Pancreas (tissue), 10 donors: ENCODE results near the gene RBMS2. TPM values are rescaled to one million over a fixed set of nuclear protein-coding genes. Genes with fewer than 3 reads are reported as not detected.

ENCODE experiments used
- ATAC-seq, 4 donors: fragments of 200-7000 bp; cut with Tn5 transposase; one replicate each; pipeline versions ENCODE4 v1.8.0 to v1.9.1; 2020; ENCODE audit warnings: mild to moderate bottlenecking in 4 of 4, moderate library complexity in 4 of 4
- DNase-seq, 6 donors: peaks; one replicate each; pipeline ENCODE4 v3.0.0-alpha.2; 2020
- FAIRE-seq: peaks from 2 replicates; lab custom pipeline; 2012; peaks lifted over from hg19 to GRCh38; lab: Jason Lieb, UNC
- H3K27ac ChIP-seq, 4 donors: fragments of 200-600 bp; sonication (generic); 1 replicate in 3 of 4; 2 replicates in 1 of 4; pipeline versions ENCODE4 v1.5.0 to v1.8.0; 2020
- H3K27me3 ChIP-seq, 4 donors: fragments of 200-600 bp; one replicate each; pipeline ENCODE4 v1.8.0; 2021
- H3K36me3 ChIP-seq, 3 donors: fragments of 200-600 bp; sonication (generic) in 1 of 3; one replicate each; pipeline versions ENCODE4 v1.5.0 to v1.8.0; 2020 to 2021
- H3K4me1 ChIP-seq, 3 donors: fragments of 200-600 bp; one replicate each; pipeline ENCODE4 v1.8.0; 2021
- H3K4me3 ChIP-seq, 4 donors: fragments of 200-600 bp; sonication (generic) in 2 of 4; one replicate each; pipeline versions ENCODE4 v1.5.0 to v1.8.0; 2020 to 2021
- H3K9me3 ChIP-seq, 4 donors: fragments of 200-600 bp; one replicate each; pipeline ENCODE4 v1.8.0; 2021
- WGBS, 2 donors: extraction: QIAGEN DNeasy Blood & Tissue Kit; methylation state at CpG; one replicate each; pipeline ENCODE4 v1.1.7; 2013; 5-methylcytosine and 5-hydroxymethylcytosine counted together
- intact Hi-C, 3 donors: fragments of 100-400 bp; cut with DNase I; formaldehyde crosslinking; loops; one replicate each; pipeline versions ENCODE4 v1.11.1 to v1.14.2; 2022
- polyA plus RNA-seq, 2 donors: library from polyadenylated mRNA; stranded (reverse); fragments of 200-250 nt; gene quantifications; one replicate each; pipeline ENCODE4 v1.2.3, GENCODE V29; 2013
- total RNA-seq, 6 donors: library from RNA; stranded (reverse); fragmentation: NEBNext Ultra II Directional in 4 of 6; extraction: Animal tissue kit (Norgen Biotek cat#: 25700) in 4 of 6; gene quantifications; one replicate each; pipeline versions ENCODE4 v1.2.1 to v1.2.4, GENCODE V29; 2021 to 2023
- TF ChIP-seq, protein P1 (sequence below), 4 donors: fragments of 200-600 bp; sonication (generic) in 3 of 4; IDR thresholded peaks; one replicate each; pipeline versions ENCODE4 v1.5.0 to v1.8.0; 2021; ENCODE audit warnings: antibody characterized with exemption in 4 of 4
- donor health status: healthy with polysubstance abuse.
- donor health status: DM: no; HTN: no; CAD: no; lungs with moderate emphysema.
- donor health status: DM: no; HTN: no; CAD: no.
- donor health status: control.
- donor health status: control.
- donor health status: Bipolar disorder and iron deficiency.
- donor health status: DM: yes; HTN: yes; CAD: no.
- donor health status: DM: no; HTN: no; CAD: no.
- donor health status: DM: no; HTN: no; CAD: no.
- donor health status: DM: yes; HTN: yes; CAD: no.

Gene RBMS2
- total and polyA plus RNA-seq, 8 donors, result 5.4 to 30.8 (median 10.4) TPM

DNA sequence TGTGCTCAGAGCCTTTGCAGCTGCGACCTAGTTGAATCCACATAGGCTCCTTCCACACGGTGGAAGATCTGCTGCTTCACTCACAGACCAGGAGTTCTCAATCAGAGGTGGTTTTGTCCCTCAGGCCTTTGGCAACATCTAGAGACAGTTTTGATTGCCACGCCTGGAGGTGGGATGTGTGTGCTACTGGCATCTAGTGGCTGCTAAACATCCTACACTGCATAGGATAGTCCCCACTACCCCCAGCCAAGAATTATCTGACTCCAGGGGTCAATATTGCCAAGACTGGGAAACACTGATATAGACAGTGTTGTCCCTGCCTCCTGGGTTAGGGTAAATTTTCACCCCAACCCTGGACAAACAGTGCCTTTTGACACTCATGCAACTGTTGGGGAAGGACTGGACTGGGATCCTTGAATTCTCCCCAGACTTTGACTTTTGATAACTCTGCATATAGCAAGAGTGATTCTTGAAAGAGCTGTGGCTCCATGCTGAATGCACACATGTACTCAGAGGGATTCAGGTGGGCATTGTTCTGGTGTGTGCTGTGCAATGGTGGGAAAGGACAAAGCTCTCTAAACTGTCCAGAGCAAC lies 68.7 kb downstream of the RBMS2 start:
- TF ChIP-seq, protein P1, sequence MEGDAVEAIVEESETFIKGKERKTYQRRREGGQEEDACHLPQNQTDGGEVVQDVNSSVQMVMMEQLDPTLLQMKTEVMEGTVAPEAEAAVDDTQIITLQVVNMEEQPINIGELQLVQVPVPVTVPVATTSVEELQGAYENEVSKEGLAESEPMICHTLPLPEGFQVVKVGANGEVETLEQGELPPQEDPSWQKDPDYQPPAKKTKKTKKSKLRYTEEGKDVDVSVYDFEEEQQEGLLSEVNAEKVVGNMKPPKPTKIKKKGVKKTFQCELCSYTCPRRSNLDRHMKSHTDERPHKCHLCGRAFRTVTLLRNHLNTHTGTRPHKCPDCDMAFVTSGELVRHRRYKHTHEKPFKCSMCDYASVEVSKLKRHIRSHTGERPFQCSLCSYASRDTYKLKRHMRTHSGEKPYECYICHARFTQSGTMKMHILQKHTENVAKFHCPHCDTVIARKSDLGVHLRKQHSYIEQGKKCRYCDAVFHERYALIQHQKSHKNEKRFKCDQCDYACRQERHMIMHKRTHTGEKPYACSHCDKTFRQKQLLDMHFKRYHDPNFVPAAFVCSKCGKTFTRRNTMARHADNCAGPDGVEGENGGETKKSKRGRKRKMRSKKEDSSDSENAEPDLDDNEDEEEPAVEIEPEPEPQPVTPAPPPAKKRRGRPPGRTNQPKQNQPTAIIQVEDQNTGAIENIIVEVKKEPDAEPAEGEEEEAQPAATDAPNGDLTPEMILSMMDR (IDR thresholded peaks at IDR 0.05), result no peak
- ATAC-seq (peak in 3 of 4 donors; percentile 14 to 62 (median 47)), DNase-seq (no peak), FAIRE-seq (no peak)
- Histone ChIP-seq H3K9me3 (no peaks in the 10 kb centered on the region), H3K27me3 (no peaks in the 10 kb centered on the region), H3K4me1 (no peaks in the 10 kb centered on the region), H3K27ac (no peak overlapping the region), H3K36me3 (peaks cover 0 to 16% (median 0%) of the 10 kb centered on the region in 3 donors), H3K4me3 (no peak overlapping the region)
- WGBS, 2 donors, result 54 to 64% methylated on average over 3 of the region's 3 CpGs
- intact Hi-C loops, result no loop called here

DNA sequence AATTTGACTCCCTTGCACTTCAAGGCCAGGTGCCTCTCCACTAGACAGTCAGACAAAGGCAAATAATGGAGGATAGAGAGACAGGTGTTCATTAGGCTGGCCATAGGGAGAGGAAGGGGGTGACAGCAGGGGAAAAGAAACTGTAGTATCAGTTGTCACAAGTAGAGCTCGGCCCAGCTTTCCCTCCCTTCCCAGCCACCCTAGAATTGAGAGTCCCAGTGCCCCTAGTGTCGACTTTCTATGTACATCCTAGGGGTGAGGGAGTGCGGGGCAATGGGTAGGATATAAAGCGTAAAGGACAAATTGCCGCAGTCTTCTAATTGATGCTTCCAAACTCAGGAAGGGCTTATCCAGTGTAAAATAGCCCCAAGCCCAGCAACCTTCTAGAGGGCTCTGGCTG lies 69.5 kb downstream of the RBMS2 start:
- Histone ChIP-seq H3K9me3 (no peaks in the 10 kb centered on the region), H3K27ac (no peak overlapping the region), H3K27me3 (no peaks in the 10 kb centered on the region), H3K4me3 (no peak overlapping the region), H3K36me3 (peaks cover 0 to 16% (median 0%) of the 10 kb centered on the region in 3 donors), H3K4me1 (no peaks in the 10 kb centered on the region)
- TF ChIP-seq, protein P1 (IDR thresholded peaks at IDR 0.05), result no peak
- ATAC-seq (no peak), DNase-seq (no peak), FAIRE-seq (no peak)
- 79 to 81% methylated on average over 5 of the region's 5 CpGs for WGBS, 2 donors
- intact Hi-C loops, result no loop called here

DNA sequence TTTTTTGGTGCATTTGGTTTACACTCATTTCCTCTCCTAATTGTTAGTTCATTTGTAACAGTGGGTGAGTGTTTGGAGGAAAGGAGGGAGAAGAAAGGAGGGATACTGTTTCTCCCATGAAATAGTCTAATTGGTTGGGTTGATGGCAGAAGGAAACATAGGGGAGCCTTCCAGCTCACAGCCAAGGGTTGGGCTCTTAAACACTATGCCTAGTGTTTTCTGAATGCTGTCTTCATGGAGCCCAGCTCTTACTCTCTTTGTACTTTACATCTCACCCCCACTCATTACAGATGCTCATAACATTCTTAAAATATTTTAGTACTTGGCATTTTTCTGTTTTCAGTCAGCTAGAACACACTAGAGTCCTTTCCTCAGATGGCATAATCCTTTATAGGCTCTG lies 70.3 kb downstream of the RBMS2 start:
- TF ChIP-seq, protein P1 (IDR thresholded peaks at IDR 0.05), result no peak
- ATAC-seq (no peak), DNase-seq (no peak), FAIRE-seq (no peak)
- Histone ChIP-seq H3K36me3 (peaks cover 0 to 16% (median 0%) of the 10 kb centered on the region in 3 donors), H3K27ac (no peak overlapping the region), H3K4me3 (no peak overlapping the region), H3K27me3 (no peaks in the 10 kb centered on the region), H3K4me1 (no peaks in the 10 kb centered on the region), H3K9me3 (no peaks in the 10 kb centered on the region)
- intact Hi-C loops, result no loop called here

DNA sequence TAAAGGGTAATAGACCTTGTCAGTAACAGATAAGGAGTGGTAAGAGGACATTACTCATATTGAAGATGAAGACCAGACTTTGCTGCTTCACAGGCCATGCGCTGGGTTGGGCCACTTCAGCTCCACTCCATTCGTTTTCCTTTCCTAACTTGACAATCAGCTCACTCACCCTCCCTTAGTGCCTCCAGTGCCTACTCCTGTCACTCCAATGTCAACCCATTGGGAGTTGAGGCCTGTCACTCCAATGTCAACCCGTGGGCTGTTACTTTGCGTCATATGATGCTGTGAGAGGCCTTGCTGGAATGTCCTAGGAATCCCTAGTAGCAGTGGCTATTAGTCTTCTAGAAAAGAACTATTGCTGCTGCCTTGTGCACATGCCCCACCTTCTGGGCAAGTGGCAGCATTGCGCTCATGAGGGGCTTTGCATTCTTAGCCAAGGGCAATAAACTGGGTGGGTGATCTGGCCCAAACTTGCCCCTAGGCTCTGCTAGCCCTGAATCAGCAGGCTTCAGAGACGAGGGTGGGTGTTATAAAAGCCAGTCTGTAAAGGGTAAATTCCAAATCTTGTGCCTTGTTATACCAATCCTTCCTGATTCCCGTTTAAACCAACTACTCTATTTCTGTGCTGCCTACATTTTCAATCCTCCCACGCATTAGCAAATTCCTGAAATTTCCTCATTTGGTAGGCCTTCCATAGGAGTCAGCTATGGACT lies 72.4 kb downstream of the RBMS2 start:
- H3K9me3 ChIP-seq, result no peaks in the 10 kb centered on the region
- TF ChIP-seq, protein P1 (IDR thresholded peaks at IDR 0.05), result peak; percentile 36 to 70 (median 63)
- DNase-seq, result peak in 1 of 6 donors; percentile 49
- H3K36me3 ChIP-seq, result peaks cover 0 to 12% (median 6%) of the 10 kb centered on the region in 3 donors
- no peak overlapping the region for H3K4me3 ChIP-seq
- intact Hi-C loops, result no loop called here
- WGBS, 2 donors, result 55 to 59% methylated on average over 8 of the region's 8 CpGs
- H3K4me1 ChIP-seq, result no peaks in the 10 kb centered on the region
- H3K27ac ChIP-seq, result no peak overlapping the region
- no peaks in the 10 kb centered on the region for H3K27me3 ChIP-seq
- ATAC-seq, result peak; percentile 53 to 87 (median 80)
- no peak for FAIRE-seq

DNA sequence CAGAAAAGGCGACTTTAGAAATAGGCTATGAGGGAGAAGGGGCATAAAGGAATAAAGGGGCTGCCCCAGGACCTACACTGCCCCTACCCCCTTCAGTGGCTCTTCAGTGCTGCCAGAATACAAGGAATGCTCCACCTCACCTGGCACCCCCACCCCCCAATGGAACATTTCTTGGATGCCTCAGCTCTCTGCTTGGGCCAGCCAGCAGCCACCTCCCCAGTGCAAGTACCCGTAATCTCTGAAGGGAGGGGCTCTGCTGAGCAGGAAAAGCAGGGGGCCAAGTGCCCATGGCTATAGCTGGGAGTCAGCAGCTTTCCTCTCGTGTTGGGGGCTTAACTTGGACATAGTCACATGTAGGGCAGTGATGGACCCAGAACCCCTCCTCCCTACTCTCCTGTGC lies 75.2 kb downstream of the RBMS2 start:
- Histone ChIP-seq H3K27me3 (no peaks in the 10 kb centered on the region), H3K4me3 (no peak overlapping the region), H3K9me3 (no peaks in the 10 kb centered on the region), H3K4me1 (no peaks in the 10 kb centered on the region), H3K36me3 (peaks cover 11 to 40% (median 33%) of the 10 kb centered on the region in 3 donors), H3K27ac (no peak overlapping the region)
- WGBS, 2 donors, result 71 to 75% methylated on average over 3 of the region's 3 CpGs
- DNase-seq (no peak), FAIRE-seq (no peak), ATAC-seq (no peak)
- TF ChIP-seq, protein P1 (IDR thresholded peaks at IDR 0.05), result no peak
- intact Hi-C loops, result loop anchor here in 1 of 3 donors (1.0 kb wide), 1 partner anchor 10 kb away; no protein-coding TSS in a partner anchor
